WERI-Rb-1 (cell line): ENCODE results near the gene SNAP47.
"Not testable (repeated sequence)": the region's sequence is repeated elsewhere in the genome, so short reads cannot be mapped to it uniquely, and the experiment has no call there.

Source experiments
- DNase-seq: peaks from one replicate; pipeline ENCODE4 v3.0.0-alpha.2; 2020
- H3K27ac ChIP-seq: fragments of 250-450 bp; sonication (Bioruptor Pico); 2 replicates; pipeline ENCODE4 v1.5.1; 2020; ENCODE audit warnings: mild to moderate bottlenecking, moderate library complexity
- H3K27me3 ChIP-seq: fragments of 250-450 bp; sonication (Bioruptor Pico); 2 replicates; pipeline ENCODE4 v1.5.1; 2021; ENCODE audit warnings: mild to moderate bottlenecking, low read depth, moderate library complexity; ENCODE audit not compliant: insufficient read depth, severe bottlenecking
- H3K36me3 ChIP-seq: fragments of 250-450 bp; sonication (Bioruptor Pico); 2 replicates; pipeline ENCODE4 v1.5.1; 2020; ENCODE audit warnings: mild to moderate bottlenecking, moderate library complexity
- H3K4me3 ChIP-seq: 2 replicates; pipeline ENCODE4 v1.5.1; 2011; ENCODE audit warnings: low read depth, mild to moderate bottlenecking, control low read depth, low read length
- H3K9me3 ChIP-seq: fragments of 250-450 bp; sonication (Bioruptor Pico); 2 replicates; pipeline ENCODE4 v1.5.1; 2021; ENCODE audit warnings: mild to moderate bottlenecking, moderate library complexity; ENCODE audit not compliant: severe bottlenecking
- CTCF ChIP-seq: IDR thresholded peaks from 2 replicates; pipeline ENCODE4 v1.5.1; 2011; ENCODE audit warnings: low read depth, mild to moderate bottlenecking, control low read depth, inconsistent platforms, low read length

Gene SNAP47

GRCh38 chr1:227734856-227735538 is at the start of gene SNAP47, which contains the start of gene JMJD4:
SNAP47 (plus strand) TSS chr1:227735435; CDS start chr1:227747737, 12,302 bp downstream.
JMJD4 (minus strand) TSS chr1:227735302; CDS start chr1:227735273, 29 bp downstream.
- H3K36me3 ChIP-seq, result no peaks in the 10 kb centered on the region
- TF ChIP-seq CTCF, result no peak
- peak within 1 kb of the TSS; percentile 66 for H3K4me3 ChIP-seq
- DNase-seq, result peak; percentile 83
- H3K27me3 ChIP-seq, result no peaks in the 10 kb centered on the region
- H3K27ac ChIP-seq, result peak within 1 kb of the TSS; percentile 73
- H3K9me3 ChIP-seq, result no peaks in the 10 kb centered on the region

- H3K36me3 ChIP-seq, result no peaks in the 10 kb centered on the region
- H3K27ac ChIP-seq, result no peak overlapping the region
- no peaks in the 10 kb centered on the region for H3K9me3 ChIP-seq
- H3K4me3 ChIP-seq, result no peak overlapping the region
- no peaks in the 10 kb centered on the region for H3K27me3 ChIP-seq
- TF ChIP-seq CTCF, result no peak
- DNase-seq, result no peak
Measured at GRCh38 chr1:227685807-227686206, 49.4 kb upstream of the SNAP47 start.

GRCh38 chr1:227697321-227697864 is 37.8 kb upstream of the SNAP47 start:
- Histone ChIP-seq H3K27me3 (no peaks in the 10 kb centered on the region), H3K9me3 (no peaks in the 10 kb centered on the region), H3K36me3 (no peaks in the 10 kb centered on the region), H3K4me3 (no peak overlapping the region), H3K27ac (no peak overlapping the region)
- DNase-seq, result no peak
- TF ChIP-seq CTCF, result no peak

GRCh38 chr1:227701631-227702030 is 33.6 kb upstream of the SNAP47 start:
- not testable (repeated sequence) for H3K27me3 ChIP-seq, H3K9me3 ChIP-seq, H3K4me3 ChIP-seq, H3K27ac ChIP-seq, H3K36me3 ChIP-seq, DNase-seq

GRCh38 chr1:227707846-227708245 is 27.4 kb upstream of the SNAP47 start:
- no peak for TF ChIP-seq CTCF
- Histone ChIP-seq H3K36me3 (no peaks in the 10 kb centered on the region), H3K4me3 (no peak overlapping the region), H3K9me3 (no peaks in the 10 kb centered on the region), H3K27me3 (no peaks in the 10 kb centered on the region), H3K27ac (no peak overlapping the region)
- DNase-seq, result no peak

GRCh38 chr1:227709451-227709850 is 25.8 kb upstream of the SNAP47 start:
- Histone ChIP-seq H3K9me3 (no peaks in the 10 kb centered on the region), H3K4me3 (no peak overlapping the region), H3K36me3 (no peaks in the 10 kb centered on the region), H3K27ac (no peak overlapping the region), H3K27me3 (no peaks in the 10 kb centered on the region)
- no peak for TF ChIP-seq CTCF
- DNase-seq, result no peak

- DNase-seq, H3K36me3 ChIP-seq, H3K27ac ChIP-seq, H3K27me3 ChIP-seq, H3K9me3 ChIP-seq, H3K4me3 ChIP-seq: not testable (repeated sequence)
Measured at GRCh38 chr1:227710474-227710873, 24.8 kb upstream of the SNAP47 start.
